IPS DF 6.9 (cell line): ENCODE data around the gene DUOX1.

Experiments
- DNase-seq: peaks from one replicate; pipeline ENCODE4 v3.0.0-alpha.2; 2013; ENCODE audit warnings: low read depth, low spot score
- H3K27ac ChIP-seq: one replicate; pipeline ENCODE4 v1.5.1; 2013; ENCODE audit warnings: low read length, control low read depth
- H3K27me3 ChIP-seq: 2 replicates; pipeline ENCODE4 v1.6.1; 2013; ENCODE audit warnings: mild to moderate bottlenecking, low read length; ENCODE audit not compliant: control insufficient read depth, insufficient read depth
- H3K36me3 ChIP-seq: 2 replicates; pipeline ENCODE4 v1.6.1; 2013; ENCODE audit warnings: low read length; ENCODE audit not compliant: control insufficient read depth, insufficient read depth
- H3K4me1 ChIP-seq: 2 replicates; pipeline ENCODE4 v1.6.1; 2013; ENCODE audit warnings: low read length; ENCODE audit not compliant: control insufficient read depth, insufficient read depth
- H3K4me3 ChIP-seq: 2 replicates; pipeline ENCODE4 v1.5.1; 2013; ENCODE audit warnings: mild to moderate bottlenecking, low read length
- H3K9me3 ChIP-seq: 2 replicates; pipeline ENCODE4 v1.6.1; 2013; ENCODE audit warnings: low read length, inconsistent platforms; ENCODE audit not compliant: control insufficient read depth, insufficient read depth
- WGBS: extraction: QIAGEN DNeasy Blood & Tissue Kit; methylation state at CpG from one replicate; pipeline ENCODE4 v1.1.7; 2013; ENCODE audit warnings: mixed read lengths, missing lambda C conversion rate; ENCODE audit not compliant: insufficient read length, insufficient coverage; 5-methylcytosine and 5-hydroxymethylcytosine counted together

Gene DUOX1

GRCh38 chr15:45143946-45144345 is 14.2 kb downstream of the DUOX1 start:
- no CpG with 5 or more reads among the region's 11 CpGs for WGBS
- no peaks in the 10 kb centered on the region for H3K9me3 ChIP-seq
- H3K27me3 ChIP-seq, result no peaks in the 10 kb centered on the region
- H3K4me3 ChIP-seq, result no peak overlapping the region
- no peaks in the 10 kb centered on the region for H3K36me3 ChIP-seq
- no peak for DNase-seq
- H3K27ac ChIP-seq, result no peak overlapping the region
- H3K4me1 ChIP-seq, result no peaks in the 10 kb centered on the region; the same call in 1 of the 2 replicates

DNA sequence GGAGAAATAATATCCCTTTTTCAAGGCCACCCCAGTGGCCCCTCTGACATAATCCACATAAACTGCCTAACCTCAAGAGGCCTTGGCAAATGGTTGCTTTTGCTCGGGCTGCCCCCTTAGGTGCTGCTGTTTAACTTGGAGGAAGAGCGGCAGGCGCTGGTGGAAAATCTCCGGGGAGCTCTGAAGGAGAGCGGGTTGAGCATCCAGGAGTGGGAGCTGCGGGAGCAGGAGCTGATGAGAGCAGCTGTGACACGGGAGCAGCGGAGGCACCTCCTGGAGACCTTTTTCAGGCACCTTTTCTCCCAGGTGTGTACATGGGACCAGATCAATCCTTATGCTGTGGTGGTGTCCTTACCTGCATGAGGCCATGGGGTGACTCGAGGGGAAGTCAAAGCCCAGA is 15.0 kb downstream of the DUOX1 start:
- no peak overlapping the region for H3K27ac ChIP-seq
- no peaks in the 10 kb centered on the region for H3K27me3 ChIP-seq
- no CpG with 5 or more reads among the region's 9 CpGs for WGBS
- no peaks in the 10 kb centered on the region for H3K36me3 ChIP-seq
- H3K4me1 ChIP-seq, result no peaks in the 10 kb centered on the region; the same call in 1 of the 2 replicates
- DNase-seq, result no peak
- H3K9me3 ChIP-seq, result no peaks in the 10 kb centered on the region
- no peak overlapping the region for H3K4me3 ChIP-seq

- Histone ChIP-seq H3K27me3 (no peaks in the 10 kb centered on the region), H3K4me1 (no peaks in the 10 kb centered on the region; the same call in 1 of the 2 replicates), H3K4me3 (no peak overlapping the region), H3K9me3 (no peaks in the 10 kb centered on the region), H3K27ac (no peak overlapping the region), H3K36me3 (no peaks in the 10 kb centered on the region; the same call in 1 of the 2 replicates)
- no CpG with 5 or more reads among the region's 4 CpGs for WGBS
- DNase-seq, result no peak
Measured at GRCh38 chr15:45146405-45146804, 16.6 kb downstream of the DUOX1 start.

DNA sequence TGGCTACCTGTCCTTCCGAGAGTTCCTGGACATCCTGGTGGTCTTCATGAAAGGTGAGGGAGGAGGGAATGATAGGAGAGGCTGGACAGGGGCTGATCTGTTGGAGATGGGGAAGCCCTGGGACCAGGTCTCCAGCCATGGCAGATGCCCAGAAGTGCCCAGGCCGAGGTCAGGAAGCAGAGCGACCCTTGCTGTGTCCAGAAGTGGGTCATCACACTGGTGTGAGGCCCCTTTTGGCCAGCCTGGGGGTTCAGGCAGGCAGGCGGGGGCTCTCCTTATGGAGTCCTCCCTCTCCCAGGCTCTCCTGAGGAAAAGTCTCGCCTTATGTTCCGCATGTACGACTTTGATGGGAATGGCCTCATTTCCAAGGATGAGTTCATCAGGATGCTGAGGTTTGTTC is 17.8 kb downstream of the DUOX1 start:
- H3K36me3 ChIP-seq, result no peaks in the 10 kb centered on the region; the same call in 1 of the 2 replicates
- no peaks in the 10 kb centered on the region for H3K9me3 ChIP-seq
- H3K4me3 ChIP-seq, result no peak overlapping the region
- DNase-seq, result no peak
- H3K4me1 ChIP-seq, result no peaks in the 10 kb centered on the region; the same call in 1 of the 2 replicates
- H3K27me3 ChIP-seq, result no peaks in the 10 kb centered on the region
- H3K27ac ChIP-seq, result no peak overlapping the region
- no CpG with 5 or more reads among the region's 7 CpGs for WGBS

- no peak overlapping the region for H3K27ac ChIP-seq
- no CpG with 5 or more reads among the region's 12 CpGs for WGBS
- no peak for DNase-seq
- H3K9me3 ChIP-seq, result no peaks in the 10 kb centered on the region
- no peaks in the 10 kb centered on the region for H3K27me3 ChIP-seq
- no peaks in the 10 kb centered on the region; the same call in 1 of the 2 replicates for H3K4me1 ChIP-seq
- H3K4me3 ChIP-seq, result no peak overlapping the region
- H3K36me3 ChIP-seq, result no peaks in the 10 kb centered on the region; the same call in 1 of the 2 replicates
Measured at GRCh38 chr15:45148076-45149059, 18.6 kb downstream of the DUOX1 start.

DNA sequence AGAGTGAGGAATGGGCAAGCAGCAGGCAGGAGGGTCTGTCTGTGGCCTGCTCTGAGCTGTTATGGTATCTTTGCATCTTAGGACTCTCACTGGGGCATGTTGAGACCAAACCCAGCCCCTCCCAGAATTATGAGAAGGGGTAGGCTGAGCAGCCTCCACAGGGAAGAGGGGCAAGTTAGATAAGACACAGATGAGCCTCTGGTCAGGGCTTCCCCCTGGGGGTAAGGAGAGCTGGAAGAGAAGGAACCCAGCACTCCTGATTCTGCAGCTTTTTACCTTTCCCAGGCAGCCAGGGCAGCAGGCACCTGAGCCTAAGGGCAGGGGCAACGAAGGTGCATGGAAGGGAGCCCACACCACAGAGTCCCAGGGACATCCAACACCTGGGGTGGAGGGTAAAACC is 19.3 kb downstream of the DUOX1 start:
- Histone ChIP-seq H3K27me3 (no peaks in the 10 kb centered on the region), H3K36me3 (no peaks in the 10 kb centered on the region; the same call in 1 of the 2 replicates), H3K4me3 (no peak overlapping the region), H3K27ac (no peak overlapping the region), H3K4me1 (no peaks in the 10 kb centered on the region), H3K9me3 (no peaks in the 10 kb centered on the region)
- DNase-seq, result no peak
- no CpG with 5 or more reads among the region's 1 CpG for WGBS

- WGBS, result no CpG with 5 or more reads among the region's 6 CpGs
- H3K36me3 ChIP-seq, result no peaks in the 10 kb centered on the region; the same call in 1 of the 2 replicates
- DNase-seq, result no peak
- H3K4me1 ChIP-seq, result no peaks in the 10 kb centered on the region
- no peaks in the 10 kb centered on the region for H3K9me3 ChIP-seq
- H3K27me3 ChIP-seq, result no peaks in the 10 kb centered on the region
- no peak overlapping the region for H3K27ac ChIP-seq
- no peak overlapping the region for H3K4me3 ChIP-seq
Measured at GRCh38 chr15:45150481-45150880, 20.7 kb downstream of the DUOX1 start.

GRCh38 chr15:45150997-45151396 is 21.2 kb downstream of the DUOX1 start:
- Histone ChIP-seq H3K27ac (no peak overlapping the region), H3K27me3 (no peaks in the 10 kb centered on the region), H3K9me3 (no peaks in the 10 kb centered on the region), H3K4me3 (no peak overlapping the region), H3K36me3 (no peaks in the 10 kb centered on the region; the same call in 1 of the 2 replicates), H3K4me1 (no peaks in the 10 kb centered on the region)
- DNase-seq, result no peak
- WGBS, result no CpG with 5 or more reads among the region's 6 CpGs

DNA sequence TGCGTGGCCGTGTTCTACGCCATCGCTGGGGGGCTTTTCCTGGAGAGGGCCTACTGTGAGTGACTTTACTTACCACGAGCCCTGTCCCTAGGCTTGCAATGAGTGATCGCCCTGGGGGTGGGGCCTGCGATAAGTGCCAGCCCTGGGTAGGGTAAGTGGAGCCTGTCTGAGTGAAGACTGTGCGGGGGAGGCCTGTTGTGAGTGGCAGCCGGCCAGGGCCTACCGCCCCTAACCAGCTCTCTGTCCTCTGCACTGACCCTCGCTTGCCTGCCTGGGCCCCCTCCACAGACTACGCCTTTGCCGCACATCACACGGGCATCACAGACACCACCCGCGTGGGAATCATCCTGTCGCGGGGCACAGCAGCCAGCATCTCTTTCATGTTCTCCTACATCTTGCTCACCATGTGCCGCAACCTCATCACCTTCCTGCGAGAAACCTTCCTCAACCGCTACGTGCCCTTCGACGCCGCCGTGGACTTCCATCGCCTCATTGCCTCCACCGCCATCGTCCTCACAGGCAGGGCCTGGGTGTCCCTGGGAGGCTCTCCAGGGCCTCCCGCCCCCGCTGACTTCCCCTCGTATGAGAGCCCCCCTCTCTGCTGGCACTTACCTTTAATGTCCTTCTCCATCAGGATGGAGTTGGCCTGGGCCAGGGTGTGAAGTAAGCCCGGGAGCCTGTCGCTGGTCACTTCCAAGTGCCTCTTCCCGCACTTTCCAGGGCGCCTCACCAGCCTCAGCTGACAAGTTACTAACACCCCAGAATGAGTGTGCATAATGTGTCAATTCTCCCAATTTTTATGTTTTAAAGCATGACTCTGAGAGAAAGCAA is 22.4 kb downstream of the DUOX1 start:
- H3K4me3 ChIP-seq, result no peak overlapping the region
- no peaks in the 10 kb centered on the region for H3K9me3 ChIP-seq
- WGBS, result no CpG with 5 or more reads among the region's 36 CpGs
- no peak for DNase-seq
- no peaks in the 10 kb centered on the region; the same call in 1 of the 2 replicates for H3K36me3 ChIP-seq
- no peaks in the 10 kb centered on the region for H3K27me3 ChIP-seq
- H3K27ac ChIP-seq, result no peak overlapping the region
- H3K4me1 ChIP-seq, result no peaks in the 10 kb centered on the region

GRCh38 chr15:45155739-45156138 is 25.9 kb downstream of the DUOX1 start:
- no CpG with 5 or more reads among the region's 8 CpGs for WGBS
- Histone ChIP-seq H3K4me1 (no peaks in the 10 kb centered on the region), H3K9me3 (no peaks in the 10 kb centered on the region), H3K36me3 (no peaks in the 10 kb centered on the region), H3K27ac (no peak overlapping the region), H3K4me3 (no peak overlapping the region), H3K27me3 (no peaks in the 10 kb centered on the region)
- DNase-seq, result no peak
